Mucosa of descending colon (tissue), 3 donors: ENCODE results near the gene FRS3. TPM values are rescaled to one million over a fixed set of nuclear protein-coding genes. Genes with fewer than 3 reads are reported as not detected.
"Not testable (repeated sequence)": the region's sequence is repeated elsewhere in the genome, so short reads cannot be mapped to it uniquely, and the experiment has no call there.

ENCODE experiments used
- ATAC-seq: fragments of 200-7000 bp; cut with Tn5 transposase; one replicate; pipeline ENCODE4 v1.9.1; 2020; ENCODE audit warnings: mild to moderate bottlenecking, moderate library complexity
- DNase-seq, 3 donors: peaks; one replicate each; pipeline ENCODE4 v3.0.0-alpha.2; 2020
- H3K36me3 ChIP-seq: fragments of 200-600 bp; one replicate; pipeline ENCODE4 v1.8.0; 2021; ENCODE audit warnings: low read depth, mild to moderate bottlenecking
- H3K4me1 ChIP-seq: fragments of 200-600 bp; one replicate; pipeline ENCODE4 v1.8.0; 2021; ENCODE audit warnings: low read depth, mild to moderate bottlenecking
- H3K4me3 ChIP-seq: fragments of 200-600 bp; one replicate; pipeline ENCODE4 v1.8.0; 2021; ENCODE audit warnings: mild to moderate bottlenecking
- H3K9me3 ChIP-seq: fragments of 200-600 bp; one replicate; pipeline ENCODE4 v1.8.0; 2021; ENCODE audit warnings: mild to moderate bottlenecking
- CTCF ChIP-seq: fragments of 200-600 bp; IDR thresholded peaks from one replicate; pipeline ENCODE4 v1.8.0; 2022; ENCODE audit warnings: antibody characterized with exemption, mild to moderate bottlenecking
- intact Hi-C, 2 donors: fragments of 100-400 bp; cut with DNase I in 1 of 2; cut with micrococcal nuclease in 1 of 2; formaldehyde crosslinking; loops; one replicate each; pipeline versions ENCODE4 v1.11.0 to v1.11.1; 2022; cut with DNase I, micrococcal nuclease
- total RNA-seq, 3 donors: library from RNA; stranded (reverse); fragmentation: NEBNext Ultra II Directional in 2 of 3; extraction: Animal tissue kit (Norgen Biotek cat#: 25700) in 2 of 3; gene quantifications; one replicate each; pipeline versions ENCODE4 v1.2.1 to v1.2.4, GENCODE V29; 2021 to 2023
- donor health status: DM: no; HTN: no; CAD: no; lungs with moderate emphysema.
- donor health status: DM: no; HTN: no; CAD: no.
- donor health status: DM: no; HTN: yes; CAD: no.

FRS3 gene
- total RNA-seq, 3 donors from 2014 or later, result 3.6 to 7.9 (median 4.6) TPM

- DNase-seq, result no peak
- Histone ChIP-seq H3K9me3 (no peaks in the 10 kb centered on the region), H3K4me1 (no peaks in the 10 kb centered on the region), H3K36me3 (peaks cover 6% of the 10 kb centered on the region), H3K4me3 (no peak overlapping the region)
- intact Hi-C loops, result no loop called here
- ATAC-seq, result no peak
- TF ChIP-seq CTCF, result no peak
Observed at GRCh38 chr6:41769376-41769775, 10.3 kb downstream of the FRS3 start.

GRCh38 chr6:41768545-41769308 lies 11.0 kb downstream of the FRS3 start:
- intact Hi-C loops, result no loop called here
- DNase-seq (peak in 1 of 3 donors; percentile 58), ATAC-seq (peak; percentile 86)
- no peaks in the 10 kb centered on the region for H3K9me3 ChIP-seq
- H3K4me3 ChIP-seq, result no peak overlapping the region
- TF ChIP-seq CTCF, result no peak
- peaks cover 6% of the 10 kb centered on the region for H3K36me3 ChIP-seq
- H3K4me1 ChIP-seq, result no peaks in the 10 kb centered on the region

GRCh38 chr6:41767112-41767833 lies 12.4 kb downstream of the FRS3 start:
- DNase-seq (peak in 1 of 3 donors; percentile 67), ATAC-seq (peak; percentile 78)
- Histone ChIP-seq H3K36me3 (peaks cover 6% of the 10 kb centered on the region), H3K9me3 (no peaks in the 10 kb centered on the region), H3K4me1 (no peaks in the 10 kb centered on the region), H3K4me3 (no peak overlapping the region)
- no peak for TF ChIP-seq CTCF
- intact Hi-C loops, result no loop called here

GRCh38 chr6:41766043-41766664 lies 13.5 kb downstream of the FRS3 start:
- ATAC-seq, H3K4me3 ChIP-seq, H3K9me3 ChIP-seq, H3K36me3 ChIP-seq, DNase-seq, intact Hi-C loops, H3K4me1 ChIP-seq: not testable (repeated sequence)

GRCh38 chr6:41763470-41763869 lies 16.2 kb downstream of the FRS3 start:
- no peaks in the 10 kb centered on the region for H3K9me3 ChIP-seq
- H3K36me3 ChIP-seq, result no peaks in the 10 kb centered on the region
- H3K4me1 ChIP-seq, result no peaks in the 10 kb centered on the region
- intact Hi-C loops, result no loop called here
- TF ChIP-seq CTCF, result no peak
- H3K4me3 ChIP-seq, result no peak overlapping the region
- DNase-seq (no peak), ATAC-seq (no peak)
